Measurements from ENCODE around the gene NPAS2. TPM values are rescaled to one million over a fixed set of nuclear protein-coding genes. Genes with fewer than 3 reads are reported as not detected.
A peak's percentile ranks its signal among the peaks of the same experiment; 100 is the strongest.

NPAS2 gene
- total RNA-seq, 1 experiment from 2014 or later: 142 TPM

- Mint-ChIP-seq H3K4me3 (ENCODE audit: low read depth, unreplicated experiment) (no peak overlapping the region), H3K4me1 (ENCODE audit: low read depth, unreplicated experiment) (peaks cover 69% of the 10 kb centered on the region), H3K27ac (ENCODE audit: unreplicated experiment) (peak overlapping the region; percentile 12), H3K36me3 (ENCODE audit: insufficient read depth, unreplicated experiment) (peaks cover 29% of the 10 kb centered on the region), H3K9me3 (ENCODE audit: low read depth, unreplicated experiment) (no peaks in the 10 kb centered on the region), H3K27me3 (ENCODE audit: unreplicated experiment) (no peaks in the 10 kb centered on the region)
- TF ChIP-seq CTCF (IDR thresholded peaks at IDR 0.05; ENCODE audit: unreplicated experiment): no peak
- intact Hi-C loops (cut with micrococcal nuclease; ENCODE audit: unreplicated experiment): no loop called here
- BruUV-seq (replicated peaks): no TSS peak
- DNase-seq: no peak
- CTCF ChIA-PET: interaction anchor here (0.5 to 0.7 kb wide), 2 partner anchors 361 to 951 kb away, joined by 4 to 6 read pairs; no protein-coding TSS in a partner anchor
These were observed 72.1 kb downstream of the NPAS2 start for GRCh38 chr2:100891906-100892642.

GRCh38 chr2:100893392-100894104 is 73.6 kb downstream of the NPAS2 start:
- CTCF ChIA-PET: interaction anchor here (1.1 kb wide), 1 partner anchor 9 kb away, joined by 5 read pairs; no protein-coding TSS in a partner anchor
- H3K36me3 Mint-ChIP-seq (ENCODE audit: insufficient read depth, unreplicated experiment): peaks cover 41% of the 10 kb centered on the region
- no peaks in the 10 kb centered on the region for H3K27me3 Mint-ChIP-seq (ENCODE audit: unreplicated experiment)
- TF ChIP-seq CTCF (IDR thresholded peaks at IDR 0.05; ENCODE audit: unreplicated experiment): no peak
- no peaks in the 10 kb centered on the region for H3K9me3 Mint-ChIP-seq (ENCODE audit: low read depth, unreplicated experiment)
- DNase-seq: peak; percentile 82
- intact Hi-C loops (cut with micrococcal nuclease; ENCODE audit: unreplicated experiment): no loop called here
- TSS peak; percentile 81 for BruUV-seq (replicated peaks)
- H3K27ac Mint-ChIP-seq (ENCODE audit: unreplicated experiment): peak overlapping the region; percentile 87
- peaks cover 57% of the 10 kb centered on the region for H3K4me1 Mint-ChIP-seq (ENCODE audit: low read depth, unreplicated experiment)
- H3K4me3 Mint-ChIP-seq (ENCODE audit: low read depth, unreplicated experiment): no peak overlapping the region

- CTCF ChIA-PET: interaction anchor here (1.1 kb wide), 1 partner anchor 9 kb away, joined by 5 read pairs; no protein-coding TSS in a partner anchor
- Mint-ChIP-seq H3K27ac (ENCODE audit: unreplicated experiment) (peak overlapping the region; percentile 87), H3K36me3 (ENCODE audit: insufficient read depth, unreplicated experiment) (peaks cover 41% of the 10 kb centered on the region), H3K4me1 (ENCODE audit: low read depth, unreplicated experiment) (peaks cover 57% of the 10 kb centered on the region), H3K9me3 (ENCODE audit: low read depth, unreplicated experiment) (no peaks in the 10 kb centered on the region), H3K27me3 (ENCODE audit: unreplicated experiment) (no peaks in the 10 kb centered on the region), H3K4me3 (ENCODE audit: low read depth, unreplicated experiment) (no peak overlapping the region)
- no peak for TF ChIP-seq CTCF (IDR thresholded peaks at IDR 0.05; ENCODE audit: unreplicated experiment)
- BruUV-seq (replicated peaks): TSS peak; percentile 99
- intact Hi-C loops (cut with micrococcal nuclease; ENCODE audit: unreplicated experiment): no loop called here
- no peak for DNase-seq
These were observed 74.3 kb downstream of the NPAS2 start for GRCh38 chr2:100894105-100894795.

GRCh38 chr2:100894796-100895156 is 74.8 kb downstream of the NPAS2 start:
- intact Hi-C loops (cut with micrococcal nuclease; ENCODE audit: unreplicated experiment): no loop called here
- DNase-seq: no peak
- peak overlapping the region; percentile 87 for H3K27ac Mint-ChIP-seq (ENCODE audit: unreplicated experiment)
- no peaks in the 10 kb centered on the region for H3K9me3 Mint-ChIP-seq (ENCODE audit: low read depth, unreplicated experiment)
- no peaks in the 10 kb centered on the region for H3K27me3 Mint-ChIP-seq (ENCODE audit: unreplicated experiment)
- CTCF ChIA-PET: interaction anchor here (1.0 kb wide), 1 partner anchor 74 kb away, joined by 3 read pairs; no protein-coding TSS in a partner anchor
- no peak for TF ChIP-seq CTCF (IDR thresholded peaks at IDR 0.05; ENCODE audit: unreplicated experiment)
- H3K4me3 Mint-ChIP-seq (ENCODE audit: low read depth, unreplicated experiment): no peak overlapping the region
- H3K36me3 Mint-ChIP-seq (ENCODE audit: insufficient read depth, unreplicated experiment): peaks cover 37% of the 10 kb centered on the region
- peaks cover 57% of the 10 kb centered on the region for H3K4me1 Mint-ChIP-seq (ENCODE audit: low read depth, unreplicated experiment)
- BruUV-seq (replicated peaks): no TSS peak
